Esophagus muscularis mucosa (tissue), 4 donors: ENCODE results near the gene BHLHA9. TPM values are rescaled to one million over a fixed set of nuclear protein-coding genes. Genes with fewer than 3 reads are reported as not detected.
A peak's percentile ranks its signal among the peaks of the same experiment; 100 is the strongest.

Experiments
- DNase-seq: peaks from one replicate; pipeline ENCODE4 v3.0.0-alpha.2; 2017; ENCODE audit errors: extremely low spot score
- H3K27ac ChIP-seq, 4 donors: fragments of 200-600 bp; sonication (generic); replicated peaks in 1 of 4; 1 replicate in 3 of 4; 2 replicates in 1 of 4; pipeline ENCODE4 v1.5.1; 2016 to 2019; ENCODE audit warnings: mild to moderate bottlenecking in 1 of 4
- H3K27me3 ChIP-seq, 4 donors: fragments of 200-600 bp; sonication (generic); one replicate each; pipeline versions ENCODE4 v1.5.1 to v1.6.0; 2016 to 2019
- H3K36me3 ChIP-seq, 4 donors: fragments of 200-600 bp; sonication (generic); one replicate each; pipeline ENCODE4 v1.5.1; 2016 to 2019
- H3K4me1 ChIP-seq, 4 donors: fragments of 200-600 bp; sonication (generic); one replicate each; pipeline ENCODE4 v1.5.1; 2016 to 2019
- H3K4me3 ChIP-seq, 4 donors: fragments of 200-600 bp; sonication (generic); 1 replicate in 2 of 4; 2 replicates in 2 of 4; pipeline ENCODE4 v1.5.1; 2016 to 2019; ENCODE audit warnings: mild to moderate bottlenecking in 4 of 4, moderate library complexity in 1 of 4
- H3K9me3 ChIP-seq, 4 donors: fragments of 200-600 bp; sonication (generic); 1 replicate in 3 of 4; 2 replicates in 1 of 4; pipeline ENCODE4 v1.5.1; 2016 to 2019
- CTCF ChIP-seq, 3 experiments: fragments of 200-600 bp in 2 of 3; fragments of 450-650 bp in 1 of 3; sonication (generic) in 2 of 3; IDR thresholded peaks; one replicate each; pipeline ENCODE4 v1.5.1; 2017 to 2019; ENCODE audit warnings: antibody characterized with exemption in 3 of 3, mild to moderate bottlenecking in 2 of 3, moderate library complexity in 1 of 3
- EP300 ChIP-seq: sonication (generic); formaldehyde crosslinking; IDR thresholded peaks from one replicate; pipeline ENCODE4 v1.6.1; 2017; ENCODE audit warnings: antibody characterized with exemption
- POLR2A ChIP-seq: fragments of 450-650 bp; IDR thresholded peaks from one replicate; pipeline ENCODE4 v1.6.1; 2017; ENCODE audit warnings: antibody characterized with exemption, moderate library complexity, mild to moderate bottlenecking, low read depth
- POLR2AphosphoS5 ChIP-seq, 2 donors: sonication (generic); formaldehyde crosslinking; IDR thresholded peaks; one replicate each; pipeline ENCODE4 v1.6.1; 2017; ENCODE audit warnings: antibody characterized with exemption in 2 of 2
- WGBS: methylation state at CpG from one replicate; pipeline ENCODE4 v1.1.5; 2018; 5-methylcytosine and 5-hydroxymethylcytosine counted together
- intact Hi-C: fragments of 100-400 bp; cut with DNase I; formaldehyde crosslinking; loops from one replicate; pipeline ENCODE4 v1.15.1; 2023
- total RNA-seq, 4 donors: library from RNA; depleted of rRNA; stranded (reverse); fragments of >200 nt; gene quantifications; one replicate each; pipeline versions ENCODE4 v1.1.0 to v1.2.1, GENCODE V29; 2016

Gene BHLHA9
- total RNA-seq, 4 donors from 2014 or later, result not detected

GRCh38 chr17:1228781-1229348 is 41.4 kb upstream of the BHLHA9 start:
- no peak for DNase-seq
- no peaks in the 10 kb centered on the region for H3K9me3 ChIP-seq
- TF ChIP-seq EP300, result no peak
- no peak for TF ChIP-seq POLR2A
- TF ChIP-seq CTCF (IDR thresholded peaks at IDR 0.05), result no peak
- TF ChIP-seq POLR2AphosphoS5 (IDR thresholded peaks at IDR 0.05), result no peak
- H3K4me3 ChIP-seq, result peak overlapping the region; percentile 64 to 77 (median 68)
- H3K27me3 ChIP-seq, result peaks cover 0 to 70% (median 28%) of the 10 kb centered on the region in 4 donors
- peak overlapping the region; percentile 50 to 71 (median 64) for H3K27ac ChIP-seq
- 3% methylated on average over 7 of the region's 79 CpGs for WGBS
- peaks cover 9 to 31% (median 30%) of the 10 kb centered on the region in 4 donors for H3K4me1 ChIP-seq
- intact Hi-C loops, result no loop called here
- H3K36me3 ChIP-seq, result no peaks in the 10 kb centered on the region

DNA sequence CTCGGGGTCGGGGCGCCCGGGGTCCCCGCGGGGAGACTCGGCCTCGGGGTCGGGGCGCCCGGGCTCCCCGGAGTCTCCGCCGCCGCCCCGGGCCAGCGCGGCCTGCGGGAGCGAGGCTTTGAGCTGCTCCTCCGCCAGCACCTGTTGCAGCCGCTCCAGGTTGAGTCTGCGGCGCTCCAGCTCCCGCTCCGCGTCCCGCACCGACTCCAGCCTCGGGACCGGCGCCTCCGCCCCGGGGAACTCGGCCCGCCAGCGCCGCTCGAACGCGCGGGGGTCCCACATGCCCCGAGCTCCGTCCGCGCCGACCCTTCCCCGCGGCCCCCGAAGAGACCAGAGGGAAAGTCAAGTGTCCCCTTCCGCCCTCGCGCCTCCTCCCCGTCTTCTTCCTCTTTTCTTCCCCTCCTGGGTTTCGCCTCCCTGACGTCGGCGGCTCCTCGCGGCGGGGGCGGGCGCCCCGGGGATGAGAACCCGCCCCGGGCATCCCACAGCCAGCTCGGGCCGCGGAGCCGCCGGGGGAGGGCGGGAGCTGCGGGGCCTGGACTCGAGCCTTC is 40.8 kb upstream of the BHLHA9 start:
- no CpG with 5 or more reads among the region's 74 CpGs for WGBS
- Histone ChIP-seq H3K9me3 (no peaks in the 10 kb centered on the region), H3K27ac (peak overlapping the region; percentile 50 to 71 (median 64)), H3K4me3 (peak overlapping the region; percentile 64 to 77 (median 68)), H3K36me3 (no peaks in the 10 kb centered on the region), H3K27me3 (peaks cover 0 to 70% (median 28%) of the 10 kb centered on the region in 4 donors), H3K4me1 (peaks cover 9 to 31% (median 30%) of the 10 kb centered on the region in 4 donors)
- peak; percentile 94 for DNase-seq
- TF ChIP-seq EP300 (no peak), POLR2A (peak; percentile 34), POLR2AphosphoS5 (IDR thresholded peaks at IDR 0.05) (peak; percentile 36 to 62), CTCF (IDR thresholded peaks at IDR 0.05) (no peak)
- intact Hi-C loops, result no loop called here

GRCh38 chr17:1229900-1230501 is 40.2 kb upstream of the BHLHA9 start:
- Histone ChIP-seq H3K4me1 (peaks cover 9 to 31% (median 30%) of the 10 kb centered on the region in 4 donors), H3K9me3 (no peaks in the 10 kb centered on the region), H3K27me3 (peaks cover 0 to 70% (median 28%) of the 10 kb centered on the region in 4 donors), H3K4me3 (peak overlapping the region; percentile 64 to 77 (median 68)), H3K27ac (peak overlapping the region; percentile 50 to 71 (median 64)), H3K36me3 (no peaks in the 10 kb centered on the region)
- WGBS, result 44% methylated on average over 14 of the region's 51 CpGs
- intact Hi-C loops, result no loop called here
- TF ChIP-seq CTCF (IDR thresholded peaks at IDR 0.05) (no peak), POLR2AphosphoS5 (IDR thresholded peaks at IDR 0.05) (no peak), EP300 (no peak), POLR2A (no peak)
- no peak for DNase-seq

GRCh38 chr17:1231456-1231855 is 38.8 kb upstream of the BHLHA9 start:
- Histone ChIP-seq H3K4me1 (peaks cover 9 to 31% (median 30%) of the 10 kb centered on the region in 4 donors), H3K27me3 (peaks cover 0 to 69% (median 28%) of the 10 kb centered on the region in 4 donors), H3K27ac (peak overlapping the region in 1 of 4 donors; percentile 40), H3K9me3 (no peaks in the 10 kb centered on the region), H3K4me3 (no peak overlapping the region), H3K36me3 (no peaks in the 10 kb centered on the region)
- TF ChIP-seq POLR2AphosphoS5 (IDR thresholded peaks at IDR 0.05) (peak in 1 of 2 donors; percentile 28), POLR2A (no peak)
- 56% methylated on average over 12 of the region's 12 CpGs for WGBS
- intact Hi-C loops, result no loop called here
- no peak for DNase-seq

DNA sequence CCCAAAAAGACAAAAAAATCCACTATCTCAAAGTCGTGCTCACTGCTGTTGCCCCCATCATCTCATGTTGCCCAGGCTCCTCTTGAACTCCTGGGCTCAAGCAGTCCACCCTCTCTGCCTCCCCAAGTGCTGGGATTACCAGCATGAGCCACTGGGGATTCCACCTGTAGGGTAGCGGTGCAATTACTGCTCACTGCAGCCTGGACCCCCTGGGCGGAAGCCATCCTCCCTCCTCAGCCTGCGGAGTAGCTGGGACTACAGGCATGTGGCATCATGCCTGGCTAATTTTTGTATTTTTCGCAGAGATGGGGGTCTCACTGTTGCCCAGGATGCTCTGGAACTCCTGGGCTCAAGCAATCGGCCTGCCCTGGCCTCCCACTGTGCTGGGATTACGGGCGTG is 37.9 kb upstream of the BHLHA9 start:
- no peak for DNase-seq
- H3K27ac ChIP-seq, result no peak overlapping the region
- H3K4me1 ChIP-seq, result peaks cover 9 to 31% (median 30%) of the 10 kb centered on the region in 4 donors
- H3K4me3 ChIP-seq, result no peak overlapping the region
- no peaks in the 10 kb centered on the region for H3K36me3 ChIP-seq
- TF ChIP-seq CTCF (IDR thresholded peaks at IDR 0.05), result no peak
- TF ChIP-seq POLR2AphosphoS5 (IDR thresholded peaks at IDR 0.05), result no peak
- no peak for TF ChIP-seq EP300
- TF ChIP-seq POLR2A, result no peak
- H3K27me3 ChIP-seq, result peaks cover 0 to 60% (median 28%) of the 10 kb centered on the region in 4 donors
- WGBS, result 87% methylated on average over 8 of the region's 8 CpGs
- H3K9me3 ChIP-seq, result no peaks in the 10 kb centered on the region
- intact Hi-C loops, result no loop called here
